Posterior vena cava (tissue), 2 donors: ENCODE results near the gene TMEM154. TPM values are rescaled to one million over a fixed set of nuclear protein-coding genes. Genes with fewer than 3 reads are reported as not detected.

ENCODE experiments used
- DNase-seq: peaks from one replicate; pipeline ENCODE4 v3.0.0-alpha.2; 2020; ENCODE audit warnings: low spot score
- intact Hi-C, 2 donors: fragments of 100-400 bp; cut with DNase I; formaldehyde crosslinking; loops; one replicate each; pipeline versions ENCODE4 v1.14.1 to v1.14.2; 2022 to 2023
- total RNA-seq, 2 donors: library from RNA; stranded (reverse); fragmentation: NEBNext Ultra II Directional; extraction: Animal tissue kit (Norgen Biotek cat#: 25700); gene quantifications; one replicate each; pipeline ENCODE4 v1.2.1, GENCODE V29; 2021
- donor health status: DM: yes; HTN: yes; CAD: no.
- donor health status: DM: yes; HTN: yes; CAD: no.

The TMEM154 gene
- total RNA-seq, 2 donors from 2014 or later: 1.5 to 4.0 TPM

- intact Hi-C loops: loop anchor here in 1 of 2 donors (5.0 kb wide), 1 partner anchor 141 kb away; no protein-coding TSS in a partner anchor
Observed at GRCh38 chr4:152643153-152644035, 36.4 kb downstream of the TMEM154 start.

GRCh38 chr4:152640058-152640921 lies 39.5 kb downstream of the TMEM154 start:
- intact Hi-C loops: loop anchor here in 1 of 2 donors (5.0 kb wide), 1 partner anchor 138 kb away; no protein-coding TSS in a partner anchor
- peak; percentile 22 for DNase-seq

More at GRCh38 chr4:152643153-152644035, 36.4 kb downstream of the TMEM154 start:
- DNase-seq: no peak

- intact Hi-C loops: no loop called here
- no peak for DNase-seq
Observed at GRCh38 chr4:152635851-152636250, 43.9 kb downstream of the TMEM154 start.

DNA sequence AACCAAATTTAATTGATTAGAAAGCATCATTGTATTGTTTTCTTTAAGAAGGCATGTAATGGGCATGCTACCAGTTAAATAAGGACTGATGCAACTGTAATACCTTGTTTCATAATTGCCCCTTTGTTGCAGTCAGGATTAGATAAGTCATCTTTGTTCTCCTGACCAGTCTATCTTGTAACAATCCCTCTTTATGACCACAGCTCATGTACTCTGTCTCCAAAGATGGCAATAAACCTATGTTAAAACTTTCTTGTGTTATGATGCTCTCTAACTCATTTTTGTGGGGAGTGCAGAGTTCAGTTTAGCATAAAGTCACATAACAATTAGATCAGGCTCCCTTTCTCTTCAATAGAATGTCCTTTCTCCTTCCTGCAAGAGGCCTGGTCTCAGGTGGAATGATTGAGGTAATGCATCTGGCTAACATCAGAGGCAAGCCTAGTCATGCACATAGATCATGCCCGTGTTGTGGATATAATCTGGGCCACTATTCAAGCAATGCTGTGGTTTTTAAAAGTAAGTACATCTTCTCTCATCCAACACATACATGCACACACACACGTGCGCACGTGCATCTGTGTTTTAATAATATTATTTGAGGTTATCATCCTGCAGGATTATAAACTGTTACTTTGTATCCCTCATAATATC lies 45.6 kb downstream of the TMEM154 start:
- DNase-seq: no peak
- intact Hi-C loops: no loop called here

- DNase-seq: no peak
- intact Hi-C loops: no loop called here
Observed at GRCh38 chr4:152633118-152633517, 46.7 kb downstream of the TMEM154 start.

DNA sequence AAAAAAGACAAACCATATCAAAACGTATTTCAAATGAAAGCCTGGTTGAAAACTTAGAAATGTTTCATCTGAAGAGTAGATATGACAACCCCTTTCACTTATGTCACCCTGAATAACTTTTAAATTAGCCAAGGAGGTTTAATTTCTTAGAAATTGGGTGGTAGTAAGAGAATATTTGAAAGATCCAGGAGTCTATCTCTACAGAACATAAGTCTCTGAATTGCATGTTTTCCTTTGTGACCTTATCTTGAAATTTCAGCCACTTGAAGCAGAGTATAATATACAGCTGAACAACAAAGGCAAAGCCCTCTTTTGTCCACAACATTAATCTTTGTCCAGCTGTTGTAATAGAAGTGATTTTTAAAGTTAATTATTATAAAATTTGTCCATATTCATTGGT lies 49.5 kb downstream of the TMEM154 start:
- DNase-seq: no peak
- intact Hi-C loops: no loop called here

DNA sequence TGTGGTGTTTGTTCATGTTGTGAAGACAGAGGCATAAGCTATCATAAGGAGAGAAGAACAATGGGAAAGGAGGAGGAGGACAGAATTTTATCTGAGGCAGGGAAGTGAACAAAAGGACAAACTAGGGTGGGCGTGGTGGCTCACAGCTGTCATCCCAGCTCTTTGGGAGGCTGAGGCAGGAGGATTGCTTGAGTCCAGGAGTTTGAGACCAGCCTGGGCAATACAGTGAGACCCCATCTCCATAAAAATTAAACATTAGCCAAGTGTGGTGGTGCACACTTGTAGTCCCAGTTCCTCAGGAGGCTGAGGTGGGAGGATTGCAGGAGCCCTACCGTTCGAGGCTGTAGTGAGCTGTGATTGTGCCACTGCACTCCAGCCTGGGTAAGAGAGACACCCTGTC lies 49.9 kb downstream of the TMEM154 start:
- intact Hi-C loops: no loop called here
- DNase-seq: no peak

DNA sequence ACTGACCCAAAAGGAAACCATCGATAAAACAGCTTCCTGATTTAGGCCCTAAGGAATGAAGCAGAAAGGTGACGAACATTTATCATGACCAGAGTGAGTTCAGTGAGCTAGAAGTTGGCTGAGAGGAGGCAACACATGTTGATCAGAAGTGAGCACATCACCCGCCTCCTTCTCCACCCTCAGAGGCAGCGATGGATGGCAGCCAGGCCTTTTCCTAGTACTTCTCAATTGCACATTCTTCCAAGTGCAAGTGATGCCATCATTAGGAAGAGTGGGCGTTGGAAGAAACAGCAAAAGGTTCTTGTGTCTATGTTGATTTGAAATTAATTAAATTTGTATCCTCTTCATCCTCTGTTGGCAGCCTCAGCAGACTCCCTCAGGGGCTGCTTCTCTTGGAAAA lies 51.7 kb downstream of the TMEM154 start:
- intact Hi-C loops: no loop called here
- DNase-seq: peak; percentile 62

- intact Hi-C loops: no loop called here
Observed at GRCh38 chr4:152626790-152627189, 53.0 kb downstream of the TMEM154 start.

GRCh38 chr4:152620915-152621314 lies 58.9 kb downstream of the TMEM154 start:
- intact Hi-C loops: no loop called here
- no peak for DNase-seq

More at GRCh38 chr4:152626790-152627189, 53.0 kb downstream of the TMEM154 start:
- no peak for DNase-seq

DNA sequence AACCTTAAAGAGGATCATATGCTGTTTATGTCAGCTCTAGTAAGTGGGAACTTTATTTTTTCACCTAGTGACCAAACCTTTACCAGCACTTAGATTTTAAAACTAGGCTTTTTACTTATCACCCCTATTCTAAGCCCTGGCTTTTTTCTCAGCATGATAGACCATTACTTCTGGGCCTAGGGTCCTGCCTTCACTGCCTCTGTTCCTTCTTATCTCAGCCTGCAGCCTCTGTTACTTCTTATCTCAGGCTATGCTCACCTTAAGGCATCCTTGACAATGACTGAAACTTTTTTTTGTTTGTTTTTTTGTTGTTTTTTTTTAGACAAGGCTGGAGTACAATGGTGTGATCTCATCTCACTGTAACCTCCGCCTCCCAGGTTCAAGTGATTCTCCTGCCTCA lies 59.6 kb downstream of the TMEM154 start:
- DNase-seq: no peak
- intact Hi-C loops: no loop called here

GRCh38 chr4:152619556-152619955 lies 60.2 kb downstream of the TMEM154 start:
- intact Hi-C loops: no loop called here
- no peak for DNase-seq

DNA sequence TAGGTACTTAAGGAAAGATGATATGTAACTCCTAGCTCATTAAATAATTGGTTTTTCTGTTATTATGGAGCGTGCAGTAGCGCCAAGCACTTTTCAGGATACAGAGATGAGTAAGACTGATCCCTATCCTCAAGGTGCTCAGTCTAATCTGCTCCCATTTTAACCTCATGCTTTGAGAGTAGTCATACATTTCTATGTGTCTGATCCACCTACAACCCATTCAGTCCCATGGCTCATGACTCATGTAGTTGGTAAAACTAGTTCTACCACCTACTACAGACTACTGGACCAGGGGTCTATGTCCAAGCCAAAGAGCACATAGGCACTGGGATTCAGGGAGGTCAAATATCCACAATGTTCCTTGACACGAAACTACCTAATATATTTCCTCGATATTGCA lies 60.8 kb downstream of the TMEM154 start:
- DNase-seq: no peak
- intact Hi-C loops: no loop called here

GRCh38 chr4:152616804-152617203 lies 63.0 kb downstream of the TMEM154 start:
- DNase-seq: no peak
- intact Hi-C loops: no loop called here

DNA sequence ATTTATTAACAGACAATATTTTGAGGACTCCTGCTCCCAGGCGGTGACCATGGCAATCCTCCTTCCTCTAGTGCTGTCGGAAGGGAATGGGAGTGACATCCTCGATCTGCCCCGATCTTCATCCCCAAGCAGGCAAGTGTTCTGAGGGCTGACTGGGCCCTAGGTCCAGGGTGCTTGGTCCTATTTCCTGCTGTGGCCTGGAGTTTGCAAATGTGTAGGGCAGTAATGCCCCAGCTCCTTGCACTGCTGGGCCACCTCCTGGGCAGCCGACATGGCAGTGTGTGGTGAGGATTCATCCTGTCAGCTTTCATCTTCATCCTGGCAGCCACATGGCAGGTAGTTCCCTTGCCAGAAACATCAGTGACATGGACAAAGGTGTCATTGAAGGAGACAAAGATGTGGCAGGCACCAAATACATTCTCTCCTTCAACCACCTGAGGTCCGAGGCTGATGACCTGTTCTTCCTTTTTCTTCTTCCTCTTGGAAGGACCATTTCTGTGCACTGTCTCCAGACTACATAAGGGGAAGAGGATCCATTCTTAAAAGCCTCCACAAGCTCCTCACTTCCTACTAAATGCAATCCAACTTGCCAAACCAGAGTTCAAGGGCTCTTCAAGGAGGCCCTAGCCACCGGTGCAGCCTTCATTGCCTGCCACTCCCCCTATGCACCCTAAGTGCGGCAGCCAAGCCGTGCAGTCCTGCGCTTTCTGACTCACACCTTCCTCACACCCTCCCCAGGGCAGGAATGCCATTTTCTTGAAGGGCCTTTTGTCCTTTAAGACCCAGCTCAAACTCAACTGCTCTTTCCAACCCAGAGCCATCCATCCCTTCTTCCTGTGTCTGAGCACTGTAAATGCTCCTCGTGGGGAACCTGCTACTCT lies 65.7 kb downstream of the TMEM154 start:
- intact Hi-C loops: no loop called here
- peak; percentile 56 for DNase-seq

GRCh38 chr4:152613351-152613750 lies 66.4 kb downstream of the TMEM154 start:
- no peak for DNase-seq
- intact Hi-C loops: no loop called here

DNA sequence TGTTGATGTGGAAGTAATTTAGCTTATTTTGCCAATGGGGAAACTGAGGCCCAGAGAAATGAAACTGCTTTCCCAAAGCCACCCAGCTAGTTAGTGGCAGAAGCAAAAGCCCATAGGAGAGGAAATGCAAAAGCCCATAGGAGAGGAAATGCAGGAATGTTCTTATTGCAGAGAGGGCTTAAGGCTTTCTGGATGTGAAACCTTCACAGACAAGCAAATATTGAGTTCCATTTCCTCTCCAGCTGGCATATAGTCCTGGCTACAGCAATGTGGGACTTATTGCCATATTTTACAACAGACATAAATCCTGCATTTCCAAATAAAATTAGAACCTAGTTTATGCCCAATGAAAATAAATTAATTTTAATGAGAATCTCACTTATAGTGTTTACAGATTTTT lies 69.7 kb downstream of the TMEM154 start:
- intact Hi-C loops: no loop called here
- DNase-seq: no peak

- intact Hi-C loops: no loop called here
- no peak for DNase-seq
Observed at GRCh38 chr4:152609481-152609880, 70.3 kb downstream of the TMEM154 start.

GRCh38 chr4:152607178-152607577 lies 72.6 kb downstream of the TMEM154 start:
- intact Hi-C loops: no loop called here
- peak; percentile 35 for DNase-seq
